ENCODE measurements around the gene CAST.

CAST gene

DNA sequence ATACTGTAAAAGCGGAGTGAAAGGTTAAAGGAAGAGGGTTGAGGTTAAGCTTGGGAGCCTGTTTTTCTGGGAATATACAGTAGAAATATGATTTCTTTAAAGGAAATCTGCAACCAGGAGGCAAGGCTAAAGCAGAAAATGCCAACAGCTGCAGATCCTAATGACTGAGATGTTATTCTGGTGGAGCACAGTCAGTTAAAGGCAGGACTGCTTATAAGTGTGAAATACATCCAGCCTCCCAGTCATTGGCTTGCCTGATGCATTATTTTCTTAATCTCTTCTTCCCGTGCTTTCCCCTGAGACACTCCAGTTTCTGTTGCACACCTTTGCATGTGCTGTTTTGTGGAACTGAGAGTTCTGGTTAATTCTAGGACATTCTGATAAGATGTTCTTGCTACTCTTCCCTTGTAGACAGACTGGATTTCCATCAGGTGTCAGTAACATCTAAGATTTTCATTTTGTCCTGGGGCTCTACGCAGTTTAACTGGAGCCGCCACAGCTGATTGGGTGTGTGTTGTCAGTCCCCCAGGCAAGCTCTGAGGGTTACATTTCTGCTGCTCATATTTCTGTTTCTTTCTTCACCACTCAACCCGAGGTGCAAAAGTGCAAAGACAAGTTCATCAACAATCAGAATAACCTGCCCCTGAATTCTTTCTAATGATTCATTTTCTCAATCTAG is 44.4 kb downstream of the CAST start:
- Histone ChIP-seq H3K36me3 (ENCODE audit: control insufficient read depth, insufficient read depth, low read length) (no peaks in the 10 kb centered on the region), H3K9ac (ENCODE audit: low read length) (no peak overlapping the region), H3K4me1 (ENCODE audit: control insufficient read depth, insufficient read depth, low read length) (peaks cover 29% of the 10 kb centered on the region), H3K27me3 (ENCODE audit: control insufficient read depth, insufficient read depth, low read length) (no peaks in the 10 kb centered on the region), H3K9me3 (ENCODE audit: control insufficient read depth, low read length) (no peaks in the 10 kb centered on the region), H3K4me3 (ENCODE audit: low read length) (no peak overlapping the region)

DNA sequence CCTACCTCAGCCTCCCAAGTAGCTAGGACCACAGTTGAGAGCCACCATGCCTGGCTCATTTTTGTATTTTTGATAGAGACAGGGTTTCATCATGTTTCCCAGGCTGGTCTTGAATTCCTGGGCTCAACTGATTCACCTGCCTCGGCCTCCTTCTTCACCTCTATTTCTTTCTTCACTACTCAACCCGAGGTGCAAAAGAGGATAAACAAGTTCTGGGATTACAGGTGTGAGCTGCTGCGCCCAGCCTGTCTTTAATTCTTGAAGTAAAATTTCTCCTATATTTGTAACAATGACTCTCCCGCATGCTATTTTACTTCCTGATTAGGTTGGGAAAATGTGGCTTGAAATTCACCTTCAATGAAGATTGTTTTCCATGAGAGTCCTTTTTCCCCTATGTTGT is 46.4 kb downstream of the CAST start:
- Histone ChIP-seq H3K4me3 (ENCODE audit: low read length) (no peak overlapping the region), H3K9ac (ENCODE audit: low read length) (no peak overlapping the region), H3K27me3 (ENCODE audit: control insufficient read depth, insufficient read depth, low read length) (no peaks in the 10 kb centered on the region), H3K9me3 (ENCODE audit: control insufficient read depth, low read length) (no peaks in the 10 kb centered on the region), H3K36me3 (ENCODE audit: control insufficient read depth, insufficient read depth, low read length) (no peaks in the 10 kb centered on the region), H3K4me1 (ENCODE audit: control insufficient read depth, insufficient read depth, low read length) (peaks cover 36% of the 10 kb centered on the region)

DNA sequence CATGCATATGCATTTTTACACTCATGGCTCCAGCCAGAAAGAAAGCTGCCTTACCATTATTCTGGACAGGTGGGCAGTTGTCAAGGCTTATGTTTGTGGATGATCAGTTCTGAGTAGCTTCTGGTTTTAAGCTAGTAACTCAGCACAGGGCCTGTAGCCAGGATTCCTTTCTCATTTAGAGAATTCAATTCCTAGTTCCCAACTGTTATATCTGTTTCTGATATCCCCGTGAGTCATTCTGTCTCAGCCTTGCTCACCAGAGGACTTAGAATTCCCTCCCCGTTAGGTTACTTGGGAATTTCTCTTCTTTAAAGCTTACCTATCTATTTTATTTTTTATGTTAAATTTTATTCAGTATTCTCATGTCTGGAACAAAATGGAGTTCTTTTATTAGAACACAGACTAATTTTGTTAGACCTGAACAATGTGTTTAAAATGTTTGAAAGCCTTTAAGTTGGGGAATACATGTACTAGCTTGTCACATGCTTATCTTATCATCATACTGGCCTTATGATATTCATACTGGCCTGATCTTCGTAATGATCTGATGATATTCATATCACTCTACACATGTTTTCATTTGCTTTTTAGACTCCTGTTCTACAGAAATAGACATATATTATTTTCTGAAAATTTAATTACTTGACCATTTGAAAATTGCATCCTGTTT is 47.1 kb downstream of the CAST start:
- no peaks in the 10 kb centered on the region for H3K36me3 ChIP-seq (ENCODE audit: control insufficient read depth, insufficient read depth, low read length)
- no peak overlapping the region for H3K9ac ChIP-seq (ENCODE audit: low read length)
- no peak overlapping the region for H3K4me3 ChIP-seq (ENCODE audit: low read length)
- no peaks in the 10 kb centered on the region for H3K9me3 ChIP-seq (ENCODE audit: control insufficient read depth, low read length)
- H3K4me1 ChIP-seq (ENCODE audit: control insufficient read depth, insufficient read depth, low read length), result peaks cover 36% of the 10 kb centered on the region
- no peaks in the 10 kb centered on the region for H3K27me3 ChIP-seq (ENCODE audit: control insufficient read depth, insufficient read depth, low read length)

DNA sequence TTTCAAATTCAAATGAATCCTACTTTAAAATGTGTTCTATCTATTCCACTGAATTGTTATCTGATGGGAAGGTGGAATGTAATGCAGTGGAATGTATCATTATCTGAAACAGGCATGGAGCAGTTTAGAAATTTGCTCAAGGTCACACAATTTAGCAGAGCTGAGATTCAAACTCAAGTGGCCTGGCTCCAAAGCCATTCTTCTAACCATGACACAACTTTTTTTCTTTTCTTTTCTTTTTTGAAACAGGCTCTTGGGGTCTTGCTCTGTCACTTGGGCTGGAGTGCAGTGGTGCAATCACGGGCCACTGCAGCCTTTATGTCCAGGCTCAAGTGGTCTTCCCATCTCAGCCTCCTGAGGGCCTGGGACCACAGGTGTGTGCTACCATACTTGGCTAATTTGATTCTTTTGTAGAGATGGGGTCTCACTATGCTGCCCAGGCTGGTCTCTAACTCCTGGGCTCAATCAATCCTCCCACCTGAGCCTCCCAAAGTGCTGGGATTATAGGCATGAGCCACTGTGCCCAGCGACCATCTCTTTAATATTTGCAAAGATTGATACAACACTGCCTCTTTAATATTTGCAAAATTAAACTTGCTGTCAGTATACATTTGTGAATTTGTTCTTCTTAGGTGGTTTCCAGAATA is 50.0 kb downstream of the CAST start:
- Histone ChIP-seq H3K4me1 (ENCODE audit: control insufficient read depth, insufficient read depth, low read length) (peaks cover 56% of the 10 kb centered on the region), H3K9ac (ENCODE audit: low read length) (no peak overlapping the region), H3K4me3 (ENCODE audit: low read length) (no peak overlapping the region), H3K36me3 (ENCODE audit: control insufficient read depth, insufficient read depth, low read length) (no peaks in the 10 kb centered on the region), H3K27me3 (ENCODE audit: control insufficient read depth, insufficient read depth, low read length) (no peaks in the 10 kb centered on the region), H3K9me3 (ENCODE audit: control insufficient read depth, low read length) (no peaks in the 10 kb centered on the region)

DNA sequence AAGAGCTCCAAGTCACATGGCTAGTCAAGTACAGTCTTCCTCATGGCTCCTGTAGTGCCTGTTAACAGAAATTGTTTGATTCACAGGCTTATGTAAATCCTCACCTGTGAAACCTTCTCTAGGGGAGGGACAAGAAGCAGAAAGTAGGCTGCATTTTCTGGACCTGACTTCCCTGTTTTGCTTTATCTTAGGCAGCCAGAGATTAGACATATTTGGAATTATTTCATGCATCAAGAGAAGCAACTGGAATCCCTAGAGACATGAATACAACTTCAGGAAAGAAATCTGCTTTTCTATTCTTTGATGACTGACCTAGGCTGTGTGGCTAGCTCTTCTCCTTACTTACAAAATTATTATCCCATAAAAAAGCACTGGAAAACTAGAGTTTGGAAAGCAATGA is 52.3 kb downstream of the CAST start:
- Histone ChIP-seq H3K9ac (ENCODE audit: low read length) (no peak overlapping the region), H3K27me3 (ENCODE audit: control insufficient read depth, insufficient read depth, low read length) (no peaks in the 10 kb centered on the region), H3K4me1 (ENCODE audit: control insufficient read depth, insufficient read depth, low read length) (peaks cover 68% of the 10 kb centered on the region), H3K36me3 (ENCODE audit: control insufficient read depth, insufficient read depth, low read length) (no peaks in the 10 kb centered on the region), H3K9me3 (ENCODE audit: control insufficient read depth, low read length) (no peaks in the 10 kb centered on the region), H3K4me3 (ENCODE audit: low read length) (no peak overlapping the region)

DNA sequence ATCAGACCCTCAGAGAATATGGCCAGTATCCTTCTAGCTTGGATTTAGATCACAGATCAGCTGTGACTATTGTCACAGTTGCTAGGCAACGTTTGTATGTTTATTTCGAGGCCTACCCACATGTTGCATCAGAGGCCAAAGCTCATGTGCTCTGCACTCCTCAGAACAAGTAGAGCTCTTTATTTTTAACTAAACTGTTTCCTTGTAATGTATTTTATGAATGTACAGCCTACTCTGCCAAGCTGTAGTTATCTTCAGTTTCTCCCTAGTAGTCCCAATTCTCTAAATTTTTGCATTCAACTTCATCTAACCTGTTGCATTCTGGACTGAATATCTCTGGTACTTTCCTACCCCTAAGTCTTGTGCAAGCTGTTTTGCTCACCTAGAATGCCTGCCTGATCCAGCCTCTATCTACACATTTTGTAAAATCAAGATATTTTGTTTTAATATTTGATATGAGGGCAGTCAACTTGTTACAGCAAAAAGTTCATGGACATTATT is 52.8 kb downstream of the CAST start:
- no peaks in the 10 kb centered on the region for H3K27me3 ChIP-seq (ENCODE audit: control insufficient read depth, insufficient read depth, low read length)
- peaks cover 68% of the 10 kb centered on the region for H3K4me1 ChIP-seq (ENCODE audit: control insufficient read depth, insufficient read depth, low read length)
- no peak overlapping the region for H3K4me3 ChIP-seq (ENCODE audit: low read length)
- no peaks in the 10 kb centered on the region for H3K36me3 ChIP-seq (ENCODE audit: control insufficient read depth, insufficient read depth, low read length)
- H3K9me3 ChIP-seq (ENCODE audit: control insufficient read depth, low read length), result no peaks in the 10 kb centered on the region
- H3K9ac ChIP-seq (ENCODE audit: low read length), result no peak overlapping the region

DNA sequence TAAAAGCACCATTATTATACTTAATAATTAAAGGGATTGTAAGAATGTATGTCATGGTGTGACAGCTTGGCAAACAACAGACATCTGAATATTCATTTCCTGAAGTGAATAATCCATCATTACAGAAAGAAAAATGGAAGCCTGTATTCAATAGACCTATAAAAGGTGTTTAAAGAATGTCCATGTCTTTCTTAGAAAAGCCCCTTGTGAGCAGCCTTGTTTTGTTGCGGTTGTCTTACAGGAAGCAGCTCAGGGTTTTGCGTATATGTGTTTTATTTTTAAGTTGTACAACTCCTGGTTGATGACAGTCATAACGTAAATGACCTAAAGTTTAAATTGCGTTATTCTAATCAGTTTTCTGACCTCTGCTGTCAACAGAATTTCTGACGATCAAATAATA is 53.8 kb downstream of the CAST start:
- Histone ChIP-seq H3K4me3 (ENCODE audit: low read length) (no peak overlapping the region), H3K9me3 (ENCODE audit: control insufficient read depth, low read length) (no peaks in the 10 kb centered on the region), H3K27me3 (ENCODE audit: control insufficient read depth, insufficient read depth, low read length) (no peaks in the 10 kb centered on the region), H3K9ac (ENCODE audit: low read length) (no peak overlapping the region), H3K36me3 (ENCODE audit: control insufficient read depth, insufficient read depth, low read length) (no peaks in the 10 kb centered on the region), H3K4me1 (ENCODE audit: control insufficient read depth, insufficient read depth, low read length) (peaks cover 68% of the 10 kb centered on the region)

DNA sequence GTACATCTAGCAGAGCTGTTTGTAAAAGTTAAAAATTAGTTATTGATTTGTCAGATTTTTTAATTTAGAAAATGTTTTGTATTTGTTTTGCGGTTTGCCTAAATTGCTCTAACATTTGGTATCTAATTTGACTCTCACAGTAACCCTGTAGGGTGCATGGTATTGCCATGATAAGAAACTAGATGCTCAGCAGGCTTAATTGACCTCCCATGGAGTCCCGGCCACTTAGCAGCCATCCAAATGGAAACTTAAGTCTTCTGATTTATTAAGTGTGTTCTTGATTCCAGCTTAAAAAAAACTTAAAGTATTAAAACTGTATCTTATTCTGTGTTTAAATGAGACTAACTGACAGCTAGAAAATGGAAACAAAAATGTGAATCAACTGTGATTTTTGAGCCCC is 54.5 kb downstream of the CAST start:
- Histone ChIP-seq H3K4me1 (ENCODE audit: control insufficient read depth, insufficient read depth, low read length) (peaks cover 63% of the 10 kb centered on the region), H3K27me3 (ENCODE audit: control insufficient read depth, insufficient read depth, low read length) (no peaks in the 10 kb centered on the region), H3K4me3 (ENCODE audit: low read length) (no peak overlapping the region), H3K9ac (ENCODE audit: low read length) (no peak overlapping the region), H3K9me3 (ENCODE audit: control insufficient read depth, low read length) (no peaks in the 10 kb centered on the region), H3K36me3 (ENCODE audit: control insufficient read depth, insufficient read depth, low read length) (no peaks in the 10 kb centered on the region)

DNA sequence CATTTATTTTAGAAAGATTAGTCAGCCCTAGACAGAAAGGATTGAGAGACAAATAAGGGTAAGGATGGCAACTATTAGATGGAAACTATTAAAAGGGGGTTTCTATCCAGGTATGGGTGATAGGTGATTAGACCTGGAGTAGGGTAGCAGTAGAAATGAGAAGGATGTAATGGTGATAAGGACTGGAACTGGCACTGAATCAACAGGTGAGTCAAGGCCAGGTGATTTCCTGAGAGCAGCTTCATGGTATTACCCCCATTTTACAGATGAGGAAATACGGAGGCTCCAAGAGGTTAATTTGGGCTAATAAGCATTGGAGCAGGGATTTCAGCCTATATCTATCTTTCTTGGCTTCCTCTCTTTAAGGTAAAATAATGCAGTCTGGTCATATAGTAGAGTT is 55.7 kb downstream of the CAST start:
- Histone ChIP-seq H3K9ac (ENCODE audit: low read length) (no peak overlapping the region), H3K27me3 (ENCODE audit: control insufficient read depth, insufficient read depth, low read length) (no peaks in the 10 kb centered on the region), H3K9me3 (ENCODE audit: control insufficient read depth, low read length) (no peaks in the 10 kb centered on the region), H3K4me1 (ENCODE audit: control insufficient read depth, insufficient read depth, low read length) (peaks cover 62% of the 10 kb centered on the region), H3K4me3 (ENCODE audit: low read length) (no peak overlapping the region), H3K36me3 (ENCODE audit: control insufficient read depth, insufficient read depth, low read length) (no peaks in the 10 kb centered on the region)

DNA sequence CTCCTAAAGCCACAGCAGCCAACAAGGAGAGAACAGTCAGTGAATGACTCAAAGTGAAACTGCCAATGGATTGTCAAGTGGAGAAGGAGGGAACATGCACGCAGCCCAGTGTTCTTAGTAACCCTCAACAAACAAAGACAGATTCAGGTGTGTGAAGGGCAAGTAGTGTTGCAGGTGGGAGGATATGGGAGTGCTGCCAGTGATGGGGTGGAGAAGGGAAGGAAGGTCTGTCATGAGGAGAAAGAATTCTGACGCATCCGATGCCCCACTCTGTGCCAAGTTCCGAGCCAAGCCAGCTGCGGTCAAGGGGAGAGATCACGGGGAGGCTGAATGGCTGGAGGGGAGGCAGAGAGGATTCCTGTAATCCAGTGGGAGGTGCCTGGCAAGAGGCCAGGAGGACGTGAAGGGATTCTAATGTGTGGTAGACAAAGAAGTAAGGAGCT is 56.5 kb downstream of the CAST start:
- no peaks in the 10 kb centered on the region for H3K27me3 ChIP-seq (ENCODE audit: control insufficient read depth, insufficient read depth, low read length)
- H3K9ac ChIP-seq (ENCODE audit: low read length), result no peak overlapping the region
- H3K4me3 ChIP-seq (ENCODE audit: low read length), result no peak overlapping the region
- H3K4me1 ChIP-seq (ENCODE audit: control insufficient read depth, insufficient read depth, low read length), result peaks cover 55% of the 10 kb centered on the region
- H3K36me3 ChIP-seq (ENCODE audit: control insufficient read depth, insufficient read depth, low read length), result no peaks in the 10 kb centered on the region
- H3K9me3 ChIP-seq (ENCODE audit: control insufficient read depth, low read length), result no peaks in the 10 kb centered on the region

DNA sequence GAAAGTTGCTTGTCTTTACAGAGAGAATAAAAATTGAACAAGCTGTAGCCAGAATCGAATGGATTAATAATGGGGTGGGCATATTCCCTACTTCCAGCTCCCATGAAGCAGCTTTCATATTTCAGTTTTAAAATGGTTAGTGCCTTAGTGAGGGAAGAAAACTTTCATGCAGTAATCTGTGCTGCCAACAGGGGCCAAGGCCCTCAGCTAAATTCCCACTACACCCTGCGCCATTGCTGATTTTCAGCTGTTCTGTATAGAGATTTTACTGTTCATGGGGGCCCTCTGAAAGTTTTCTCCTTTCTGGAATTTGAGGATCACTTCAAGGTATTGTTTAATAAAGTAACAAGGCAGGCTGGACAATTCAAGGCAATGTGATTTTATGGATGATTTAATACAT is 58.2 kb downstream of the CAST start:
- no peak overlapping the region for H3K4me3 ChIP-seq (ENCODE audit: low read length)
- H3K27me3 ChIP-seq (ENCODE audit: control insufficient read depth, insufficient read depth, low read length), result no peaks in the 10 kb centered on the region
- H3K36me3 ChIP-seq (ENCODE audit: control insufficient read depth, insufficient read depth, low read length), result no peaks in the 10 kb centered on the region
- no peak overlapping the region for H3K9ac ChIP-seq (ENCODE audit: low read length)
- peaks cover 38% of the 10 kb centered on the region for H3K4me1 ChIP-seq (ENCODE audit: control insufficient read depth, insufficient read depth, low read length)
- H3K9me3 ChIP-seq (ENCODE audit: control insufficient read depth, low read length), result no peaks in the 10 kb centered on the region

DNA sequence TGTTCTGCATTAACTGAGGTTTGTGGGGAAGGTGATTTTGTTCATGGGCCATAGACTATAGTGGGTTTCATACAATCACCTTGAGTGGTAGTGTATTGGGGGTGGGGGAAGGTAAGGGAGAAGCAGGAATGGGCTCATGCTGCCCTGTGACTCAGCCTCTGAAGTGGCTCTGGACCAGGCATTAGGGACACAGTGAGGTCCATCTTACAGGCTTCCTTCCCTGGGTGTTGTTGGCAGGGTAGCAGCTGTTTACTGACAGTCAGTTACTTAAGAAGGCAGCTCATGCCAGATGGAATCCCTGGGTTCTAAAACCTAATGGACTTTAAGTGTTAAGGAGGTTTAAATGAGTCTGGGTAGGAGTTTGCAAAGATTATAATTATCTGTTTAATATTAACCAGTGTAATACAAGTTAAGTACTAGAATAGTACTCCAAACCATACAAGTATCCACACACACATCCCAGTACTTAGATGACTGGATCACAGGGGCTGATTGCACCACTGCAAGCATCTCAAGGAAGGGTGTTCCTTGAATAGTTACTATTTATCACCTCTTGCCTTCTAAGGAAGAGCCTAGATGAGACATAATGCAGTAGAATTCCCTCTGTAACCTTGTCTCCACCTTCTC is 59.3 kb downstream of the CAST start:
- no peaks in the 10 kb centered on the region for H3K9me3 ChIP-seq (ENCODE audit: control insufficient read depth, low read length)
- H3K36me3 ChIP-seq (ENCODE audit: control insufficient read depth, insufficient read depth, low read length), result no peaks in the 10 kb centered on the region
- H3K4me3 ChIP-seq (ENCODE audit: low read length), result no peak overlapping the region
- H3K9ac ChIP-seq (ENCODE audit: low read length), result no peak overlapping the region
- H3K27me3 ChIP-seq (ENCODE audit: control insufficient read depth, insufficient read depth, low read length), result no peaks in the 10 kb centered on the region
- peaks cover 28% of the 10 kb centered on the region for H3K4me1 ChIP-seq (ENCODE audit: control insufficient read depth, insufficient read depth, low read length)

Data from mucosa of stomach (tissue), 1 donor.